ENCODE results near the gene EVL.
"Not testable (repeated sequence)": the region's sequence is repeated elsewhere in the genome, so short reads cannot be mapped to it uniquely, and the experiment has no call there.

The EVL gene

DNA sequence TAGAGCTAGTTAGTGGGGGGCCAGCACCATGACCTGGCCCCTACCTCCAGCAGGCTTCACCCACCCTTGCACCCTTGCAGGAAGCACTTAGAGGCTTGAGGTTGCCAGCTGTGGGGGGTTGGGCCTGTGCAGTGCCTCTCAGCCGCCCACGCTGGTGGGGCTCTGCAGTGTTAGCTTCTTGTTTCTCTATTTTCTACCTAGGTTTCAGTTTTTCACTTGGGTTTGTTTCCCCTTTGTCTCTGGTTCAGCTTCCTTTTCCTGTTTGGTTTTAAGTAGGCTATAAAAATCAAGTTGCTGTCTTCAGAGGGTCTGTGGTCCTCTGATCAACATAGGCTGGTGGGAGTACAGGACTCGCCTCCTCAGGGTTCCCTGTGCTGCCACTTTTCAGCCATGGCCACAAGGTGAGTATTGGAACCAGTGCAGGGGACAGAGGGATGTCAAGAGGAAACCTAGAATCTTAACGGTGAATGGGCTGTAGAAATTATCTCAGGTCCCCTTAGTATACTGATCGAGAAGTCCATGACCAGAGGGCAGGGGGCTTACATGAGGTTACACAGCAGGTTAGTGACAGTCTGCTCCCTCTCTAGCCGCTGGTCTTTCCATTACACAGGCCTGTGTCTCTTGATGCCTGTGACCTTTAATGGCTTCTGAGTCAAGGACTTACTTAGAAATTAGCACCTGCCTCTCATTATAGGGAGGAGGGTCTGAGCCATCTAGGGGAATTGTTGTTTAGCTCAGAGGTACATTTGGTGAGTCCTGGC lies at the start of gene EVL:
EVL (plus strand) TSS at position 312 of the 761 bp plus-strand sequence; CDS start at position 391, 79 bp downstream.
- DNase-seq (ENCODE audit: low read depth, low spot score), result no peak

DNA sequence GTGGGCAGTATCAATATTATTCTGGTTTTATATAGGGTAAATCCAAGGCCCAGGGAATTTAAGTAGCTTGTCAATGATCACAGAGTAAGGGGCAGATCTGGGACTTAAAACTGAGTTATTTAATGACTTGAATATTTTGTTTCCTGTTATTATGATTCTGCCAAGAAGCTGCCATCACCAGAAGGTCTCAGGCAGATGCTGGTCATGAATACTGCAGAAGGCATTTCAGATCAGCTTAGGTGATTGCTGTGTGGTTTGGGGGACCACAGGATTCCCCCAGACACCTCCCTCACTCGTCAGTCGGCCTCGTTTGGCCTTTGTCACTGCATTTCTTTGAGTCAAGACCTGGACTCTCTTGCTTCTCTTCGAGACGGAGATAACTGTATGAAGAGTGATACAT lies 47.7 kb upstream of the EVL start:
- no peak for DNase-seq (ENCODE audit: low read depth, low spot score)

- no peak for DNase-seq (ENCODE audit: low read depth, low spot score)
Measured at GRCh38 chr14:100018054-100018453, 47.2 kb upstream of the EVL start.

- no peak for DNase-seq (ENCODE audit: low read depth, low spot score)
Measured at GRCh38 chr14:100018482-100018881, 46.7 kb upstream of the EVL start.

DNA sequence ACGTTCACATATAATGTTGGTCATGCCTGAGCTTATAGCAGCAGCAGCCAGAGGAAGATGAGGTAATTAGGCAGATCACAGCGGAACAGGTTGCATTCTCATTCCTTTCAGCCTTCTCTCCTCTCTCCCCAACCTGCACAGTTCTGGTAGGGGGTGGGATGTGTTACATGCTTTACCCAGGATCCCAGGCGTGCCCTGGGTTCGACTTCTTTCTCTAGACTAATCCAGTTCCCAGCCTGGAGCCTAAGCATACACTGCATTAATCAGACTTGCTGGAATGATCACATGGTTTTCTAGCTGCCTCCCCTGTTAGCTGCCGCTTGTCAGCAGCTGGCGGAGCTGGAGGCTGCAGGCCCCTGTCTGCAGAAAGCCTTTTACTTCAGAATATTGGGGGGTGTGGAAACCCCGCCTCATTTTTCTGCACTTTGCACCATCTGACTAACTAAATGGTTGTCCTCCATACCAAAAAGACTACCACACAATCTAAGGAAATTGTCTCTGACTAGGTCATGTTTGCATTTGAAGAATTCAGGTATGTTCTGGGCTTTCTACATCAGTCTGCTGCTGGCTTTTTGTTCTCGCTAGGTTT lies 46.0 kb upstream of the EVL start:
- peak; percentile 61 for DNase-seq (ENCODE audit: low read depth, low spot score)

DNA sequence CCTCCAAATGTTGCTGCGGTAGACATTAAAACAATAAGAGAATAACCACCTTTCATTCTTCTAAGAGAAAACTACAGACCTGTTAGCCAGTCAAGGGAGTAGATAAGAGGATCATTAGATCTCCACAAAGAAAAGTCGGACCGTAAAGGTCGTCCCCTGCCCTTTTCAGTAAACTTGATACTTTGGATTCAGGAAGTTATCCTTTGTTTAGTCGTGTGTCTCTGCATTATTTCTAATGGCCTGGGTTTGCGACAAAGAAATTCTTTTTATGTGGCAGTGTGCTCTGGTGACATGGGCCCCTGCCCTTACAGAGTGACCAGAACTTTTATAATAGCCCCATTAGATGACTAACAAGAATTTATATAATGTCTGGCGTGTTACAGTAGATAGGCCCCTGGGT lies 44.6 kb upstream of the EVL start:
- DNase-seq (ENCODE audit: low read depth, low spot score), result no peak

- DNase-seq (ENCODE audit: low read depth, low spot score), result no peak
Measured at GRCh38 chr14:100022772-100023451, 42.3 kb upstream of the EVL start.

DNA sequence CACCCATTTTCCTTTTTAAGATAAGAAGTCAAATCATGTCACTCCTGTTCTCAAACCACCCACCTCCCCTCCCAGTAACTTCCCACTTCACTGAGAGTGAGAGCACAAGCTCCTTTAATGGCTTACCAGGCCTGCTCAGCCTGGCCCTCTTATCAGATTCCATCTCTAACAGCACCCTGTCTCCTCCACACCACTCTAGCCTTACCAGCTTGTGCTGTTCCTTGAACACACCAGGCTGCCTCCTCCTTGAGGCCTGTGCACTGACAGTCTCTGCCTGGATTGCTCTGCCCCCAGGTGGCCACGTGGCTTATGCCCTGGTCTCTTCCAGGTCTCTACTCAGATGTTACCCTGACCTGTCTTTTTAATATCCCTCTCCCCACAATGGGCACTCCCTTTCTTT lies 40.1 kb upstream of the EVL start:
- no peak for DNase-seq (ENCODE audit: low read depth, low spot score)

GRCh38 chr14:100027771-100028490 lies 37.3 kb upstream of the EVL start:
- DNase-seq (ENCODE audit: low read depth, low spot score), result no peak

- DNase-seq (ENCODE audit: low read depth, low spot score), result peak; percentile 41
Measured at GRCh38 chr14:100028990-100029677, 36.1 kb upstream of the EVL start.

GRCh38 chr14:100030006-100030405 lies 35.2 kb upstream of the EVL start:
- DNase-seq (ENCODE audit: low read depth, low spot score), result not testable (repeated sequence)

DNA sequence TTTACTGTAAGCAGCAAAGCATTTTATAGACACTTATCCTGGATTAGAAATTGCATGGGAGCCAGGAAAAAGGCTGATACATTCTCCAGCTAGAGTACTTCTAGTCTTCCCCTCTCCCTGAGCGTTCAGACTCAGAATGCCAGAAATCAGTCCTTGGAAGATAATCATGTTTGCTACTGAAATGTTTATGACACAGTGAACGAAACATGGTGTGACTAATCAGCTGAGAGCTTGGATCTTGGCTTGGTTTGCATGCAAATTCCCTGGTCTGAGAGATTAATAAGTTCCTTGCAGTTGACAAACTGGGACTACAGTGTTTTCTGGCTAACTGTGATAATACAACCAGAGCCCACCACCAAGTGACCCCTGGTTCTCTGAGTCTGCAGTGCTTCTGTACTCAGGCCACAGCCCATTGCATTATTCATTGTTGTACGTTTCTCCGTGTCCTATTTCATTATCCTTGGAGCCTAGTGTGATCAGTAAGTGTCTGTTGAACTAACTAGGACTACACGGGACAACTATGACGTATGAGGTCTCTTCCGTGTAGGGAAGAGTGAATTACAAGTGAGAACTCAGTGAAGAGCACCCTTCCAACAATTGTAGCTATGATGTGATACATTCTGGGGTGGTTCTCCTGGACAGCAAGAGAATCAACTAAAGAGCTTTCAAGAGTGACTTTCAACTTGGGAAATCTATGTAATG lies 34.6 kb upstream of the EVL start:
- peak; percentile 85 for DNase-seq (ENCODE audit: low read depth, low spot score)

GRCh38 chr14:100031506-100032281 lies 33.5 kb upstream of the EVL start:
- DNase-seq (ENCODE audit: low read depth, low spot score), result peak; percentile 94

DNA sequence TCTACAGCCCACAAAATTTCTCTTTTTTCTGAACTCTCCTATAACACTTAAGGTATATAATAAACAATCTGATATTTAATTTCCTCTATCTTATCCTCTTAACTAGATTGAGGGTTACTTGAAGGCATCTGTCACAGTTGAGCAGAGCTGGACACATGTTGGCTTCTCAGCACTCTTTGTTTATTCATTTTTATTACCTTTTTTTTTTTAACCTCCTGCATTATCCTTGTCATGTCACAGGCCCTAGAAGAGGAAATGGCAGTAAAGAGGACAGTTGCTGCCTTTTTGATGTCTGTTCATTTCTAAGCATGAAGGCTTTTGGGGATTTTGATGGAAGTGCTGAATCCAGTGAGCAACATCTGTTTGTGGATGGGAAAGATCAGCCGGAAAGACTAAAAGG lies 32.5 kb upstream of the EVL start:
- DNase-seq (ENCODE audit: low read depth, low spot score), result no peak

DNA sequence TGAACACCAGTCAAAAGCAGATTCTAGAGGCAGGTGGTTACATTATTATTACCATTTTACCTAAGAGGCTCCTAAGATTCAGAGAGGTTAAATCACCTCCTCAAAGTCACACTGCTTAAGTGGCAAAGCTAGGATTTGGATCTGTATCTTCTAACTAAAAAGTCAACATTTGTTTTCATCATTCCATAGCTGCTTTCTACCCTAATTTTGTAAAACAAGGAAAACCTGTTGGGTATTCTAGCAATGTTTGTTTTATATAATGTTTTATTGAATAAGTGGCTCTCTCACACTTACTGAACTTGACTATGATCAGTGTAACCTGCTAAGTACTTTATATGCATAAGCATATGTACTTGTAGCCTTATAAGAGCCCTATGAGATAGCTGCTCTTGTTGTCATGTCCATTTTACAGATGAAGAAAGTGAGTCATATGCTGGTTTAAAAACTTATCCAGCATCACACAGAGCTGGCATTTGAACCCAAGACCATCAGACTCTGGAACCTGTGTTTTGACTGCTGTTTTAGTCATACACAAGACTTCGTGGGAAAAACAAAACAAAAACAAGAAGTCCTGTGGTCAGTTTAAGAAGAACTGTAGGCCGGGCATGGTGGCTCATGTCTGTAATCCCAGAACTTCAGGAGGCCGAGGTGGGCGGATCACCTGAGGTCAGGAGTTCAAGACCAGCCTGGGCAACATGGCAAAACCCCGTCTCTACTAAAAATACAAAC lies 31.7 kb upstream of the EVL start:
- no peak for DNase-seq (ENCODE audit: low read depth, low spot score)

DNA sequence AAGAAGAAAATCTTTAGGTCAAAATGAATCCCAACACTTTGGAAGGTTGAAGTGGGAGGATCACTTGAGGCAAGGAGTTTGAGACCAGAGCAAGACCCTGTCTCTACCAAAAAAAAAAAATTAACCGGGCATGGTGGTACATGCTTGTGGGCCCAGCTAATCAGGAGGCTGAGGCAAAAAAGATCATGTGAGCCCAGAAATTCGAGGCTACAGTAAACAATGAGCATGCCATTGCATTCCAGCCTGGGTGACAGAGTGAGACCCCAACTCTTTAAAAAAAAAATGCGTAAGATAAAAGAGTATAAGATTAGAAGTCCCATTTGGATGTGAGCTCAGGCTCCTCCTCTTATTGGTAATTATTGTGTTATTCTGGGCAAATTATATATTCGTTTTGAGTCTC lies 30.8 kb upstream of the EVL start:
- DNase-seq (ENCODE audit: low read depth, low spot score), result no peak

DNA sequence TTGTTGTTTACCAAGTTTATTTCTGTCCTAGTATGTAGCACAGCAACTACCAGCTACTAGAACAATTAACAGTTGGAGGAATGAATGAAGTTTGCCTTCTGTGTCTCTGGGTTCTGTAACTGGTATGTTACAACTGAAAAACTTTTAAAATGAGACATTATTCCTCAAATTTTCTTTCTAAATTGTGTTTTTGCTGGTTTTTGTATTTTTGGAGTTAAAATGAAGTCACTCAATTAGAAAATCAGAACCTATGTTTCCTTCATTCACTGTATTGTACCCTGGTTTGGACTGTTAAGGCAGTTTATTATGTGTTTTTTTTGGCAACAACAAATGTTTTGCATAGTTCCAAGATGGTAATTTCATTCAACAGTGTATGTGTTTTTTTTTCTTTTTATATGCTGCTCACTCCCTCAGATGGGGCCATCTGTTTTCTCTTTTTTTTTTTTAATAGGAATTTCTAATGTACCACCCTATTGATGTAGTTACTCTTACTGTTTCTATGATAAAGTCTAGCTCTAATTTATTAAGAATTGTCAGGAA lies 30.2 kb upstream of the EVL start:
- DNase-seq (ENCODE audit: low read depth, low spot score), result no peak

GRCh38 chr14:100035700-100036099 lies 29.5 kb upstream of the EVL start:
- DNase-seq (ENCODE audit: low read depth, low spot score), result no peak

- DNase-seq (ENCODE audit: low read depth, low spot score), result no peak
Measured at GRCh38 chr14:100037353-100037752, 27.9 kb upstream of the EVL start.
